MM.1S (cell line): Measurements from ENCODE around the gene CSF3R.

ENCODE experiments used
- EZH2 ChIP-seq: fragments of 300-600 bp; sonication (generic); optimal IDR thresholded peaks from 2 replicates; pipeline ENCODE3; 2017; ENCODE audit warnings: low read depth, mild to moderate bottlenecking, antibody characterized with exemption, low read length, mixed read lengths
- TF ChIP-seq, protein P1 (sequence below): fragments of 300-600 bp; sonication (generic); IDR thresholded peaks from 2 replicates; pipeline ENCODE4 v1.5.1; 2016; ENCODE audit warnings: antibody characterized with exemption, low read length, mixed read lengths

DNA sequence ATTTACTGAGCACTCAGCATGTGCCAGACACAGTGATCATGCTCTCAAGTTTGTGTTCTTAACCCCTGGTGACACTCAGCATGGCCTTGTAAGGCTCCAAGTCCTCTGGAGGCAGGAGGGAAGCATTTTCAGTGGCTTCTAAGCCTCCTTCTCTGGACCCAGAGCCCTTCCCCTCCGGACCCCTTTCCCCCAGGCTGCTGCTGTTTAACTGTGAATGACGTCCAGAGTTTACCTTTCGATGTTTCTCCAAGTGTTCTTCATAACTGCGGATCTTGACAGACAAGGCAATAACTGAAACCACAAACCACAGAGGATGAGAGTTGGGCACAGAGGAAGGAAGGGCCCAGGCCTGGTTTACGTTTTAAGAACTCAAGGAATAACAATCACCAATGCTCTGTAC lies 25.0 kb downstream of the CSF3R start:
- no peak for TF ChIP-seq EZH2
- TF ChIP-seq, protein P1, sequence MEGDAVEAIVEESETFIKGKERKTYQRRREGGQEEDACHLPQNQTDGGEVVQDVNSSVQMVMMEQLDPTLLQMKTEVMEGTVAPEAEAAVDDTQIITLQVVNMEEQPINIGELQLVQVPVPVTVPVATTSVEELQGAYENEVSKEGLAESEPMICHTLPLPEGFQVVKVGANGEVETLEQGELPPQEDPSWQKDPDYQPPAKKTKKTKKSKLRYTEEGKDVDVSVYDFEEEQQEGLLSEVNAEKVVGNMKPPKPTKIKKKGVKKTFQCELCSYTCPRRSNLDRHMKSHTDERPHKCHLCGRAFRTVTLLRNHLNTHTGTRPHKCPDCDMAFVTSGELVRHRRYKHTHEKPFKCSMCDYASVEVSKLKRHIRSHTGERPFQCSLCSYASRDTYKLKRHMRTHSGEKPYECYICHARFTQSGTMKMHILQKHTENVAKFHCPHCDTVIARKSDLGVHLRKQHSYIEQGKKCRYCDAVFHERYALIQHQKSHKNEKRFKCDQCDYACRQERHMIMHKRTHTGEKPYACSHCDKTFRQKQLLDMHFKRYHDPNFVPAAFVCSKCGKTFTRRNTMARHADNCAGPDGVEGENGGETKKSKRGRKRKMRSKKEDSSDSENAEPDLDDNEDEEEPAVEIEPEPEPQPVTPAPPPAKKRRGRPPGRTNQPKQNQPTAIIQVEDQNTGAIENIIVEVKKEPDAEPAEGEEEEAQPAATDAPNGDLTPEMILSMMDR = no peak
